AG08395 (cell line): ENCODE measurements around the gene MFSD12.
A peak's percentile ranks its signal among the peaks of the same experiment; 100 is the strongest.

Source experiments
- DNase-seq: peaks from one replicate; pipeline ENCODE4 v3.0.0; 2012; ENCODE audit warnings: mixed read lengths, low spot score

Gene MFSD12

DNA sequence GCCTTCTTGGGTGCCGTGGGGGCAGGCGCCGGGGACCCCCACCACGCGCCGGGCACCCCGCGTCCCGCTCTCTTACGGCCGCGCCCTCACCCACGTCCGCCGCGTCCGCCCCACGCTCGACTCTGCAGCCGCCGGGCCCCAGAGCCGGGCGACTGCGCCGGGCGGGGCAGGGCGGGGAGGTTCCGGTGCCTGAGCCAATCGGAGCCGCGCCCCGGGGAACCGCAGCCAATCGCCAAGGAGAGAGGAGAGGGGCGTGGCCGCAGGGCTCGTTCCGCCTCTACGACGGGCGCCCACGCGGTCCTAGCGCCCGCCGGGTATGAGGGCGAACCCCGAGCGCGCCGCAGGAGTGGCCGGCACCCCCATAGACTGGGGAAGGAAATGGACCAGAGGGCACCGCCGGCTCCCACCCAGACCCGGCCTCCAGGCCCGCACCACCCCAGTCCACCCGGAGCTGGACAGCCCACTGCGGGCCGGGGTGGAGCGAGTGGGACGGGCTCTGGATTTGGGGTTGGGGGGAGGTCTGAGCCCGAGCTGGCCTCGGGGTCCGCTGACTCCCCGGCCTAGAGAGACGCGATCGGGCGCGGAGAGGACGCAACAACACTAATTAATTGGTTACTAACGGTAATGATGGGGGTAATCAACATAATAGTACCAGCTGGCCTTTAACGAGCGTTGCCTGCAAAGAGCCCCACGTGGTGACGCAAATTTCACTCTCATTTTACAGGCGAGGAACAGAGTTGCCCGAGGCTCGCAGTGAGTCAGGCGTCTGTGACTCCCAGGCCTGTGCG lies at the start of gene MFSD12:
Gene MFSD12 (minus strand): TSS at position 126 of the 788 bp plus-strand sequence. CDS start 183 bp downstream, outside the sequence.
- peak; percentile 100 for DNase-seq

DNA sequence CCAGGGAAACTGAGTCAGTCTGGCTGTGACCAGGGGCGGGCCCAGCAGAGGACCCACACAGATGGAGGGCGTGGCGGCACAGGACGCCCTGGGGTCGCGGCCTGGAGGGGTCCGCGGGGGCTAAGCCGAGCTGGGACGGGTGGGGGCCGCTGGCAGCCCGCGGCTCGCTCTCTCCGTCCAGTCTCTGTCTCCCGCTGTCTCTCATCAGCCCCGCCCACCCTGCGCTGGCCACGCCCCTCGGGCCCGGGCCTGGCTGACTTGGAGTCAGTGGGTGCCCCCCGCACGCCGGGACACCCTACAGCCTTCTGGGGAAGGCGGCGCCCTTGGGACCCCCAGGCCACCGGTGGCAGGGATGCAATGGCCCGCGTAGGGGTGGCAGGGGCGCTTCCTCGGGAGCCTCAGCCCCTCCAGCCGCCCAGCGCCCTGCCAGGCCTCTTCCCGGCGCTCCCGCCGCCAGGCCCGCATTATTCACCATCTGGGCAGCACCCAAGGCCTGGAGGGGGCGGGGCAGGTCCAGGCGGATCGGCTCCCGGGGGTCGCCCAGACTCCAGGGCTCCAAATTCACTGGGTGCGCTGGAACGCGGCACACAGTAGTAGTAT lies 49.4 kb upstream of the MFSD12 start, which contains the start of gene TBXA2R:
Gene TBXA2R (minus strand): TSS at position 186 of the 600 bp plus-strand sequence. CDS start 6,241 bp downstream, outside the sequence.
- DNase-seq, result peak; percentile 94

DNA sequence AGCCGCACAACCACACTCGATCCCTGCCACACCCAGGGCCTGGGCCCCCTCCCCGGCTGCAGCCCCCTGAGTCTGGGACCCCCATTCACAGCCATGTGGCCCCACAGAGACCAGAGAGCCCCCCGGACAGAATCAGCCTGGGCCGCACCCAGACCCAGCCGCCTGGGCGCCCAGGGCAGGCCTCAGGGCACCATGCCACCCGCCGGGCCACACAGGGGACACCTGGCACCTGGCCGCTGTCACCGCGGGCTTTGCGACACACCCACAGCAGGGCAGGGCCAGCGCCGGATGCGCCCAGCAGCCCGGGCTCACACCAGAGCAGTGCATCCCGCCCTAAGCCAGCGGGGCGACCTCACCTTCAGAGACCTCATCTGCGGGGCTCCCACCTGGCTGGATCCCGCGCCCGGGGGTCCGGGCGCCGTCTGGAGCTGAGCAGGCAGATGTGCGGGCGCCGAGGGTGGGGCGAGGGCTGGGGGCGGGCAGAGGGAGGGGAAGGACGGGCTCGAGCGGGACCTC lies 48.8 kb upstream of the MFSD12 start:
- DNase-seq, result peak; percentile 35

DNA sequence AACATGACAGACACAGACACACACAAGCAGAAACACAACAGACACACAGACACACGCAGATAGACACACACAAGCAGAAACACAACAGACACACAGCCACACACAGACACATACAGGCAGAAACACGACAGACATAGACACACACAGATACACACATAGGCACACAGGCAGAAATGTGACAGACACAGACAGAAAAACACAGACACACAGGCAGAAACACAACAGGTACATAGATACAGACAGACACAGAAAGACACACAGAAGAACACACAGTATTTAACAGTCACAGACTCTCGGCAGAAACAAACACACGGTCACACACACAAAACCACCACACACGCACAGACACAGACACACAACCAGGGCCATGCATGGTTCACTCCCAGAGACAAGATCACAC lies 48.4 kb upstream of the MFSD12 start:
- DNase-seq, result no peak

DNA sequence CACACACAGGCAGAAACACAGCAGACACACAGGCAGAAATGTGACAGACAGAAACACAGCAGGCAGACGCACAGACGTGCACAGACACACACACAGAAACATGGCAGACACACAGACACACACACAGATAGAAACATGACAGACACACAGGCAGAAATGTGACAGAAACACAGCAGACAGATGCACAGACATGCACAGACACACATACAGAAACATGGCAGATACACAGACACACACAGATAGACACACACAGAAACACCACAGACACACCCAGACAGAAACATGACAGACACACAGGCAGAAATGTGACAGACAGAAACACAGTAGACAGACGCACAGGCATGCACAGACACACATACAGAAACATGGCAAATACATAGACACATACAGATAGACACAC lies 48.0 kb upstream of the MFSD12 start:
- no peak for DNase-seq

DNA sequence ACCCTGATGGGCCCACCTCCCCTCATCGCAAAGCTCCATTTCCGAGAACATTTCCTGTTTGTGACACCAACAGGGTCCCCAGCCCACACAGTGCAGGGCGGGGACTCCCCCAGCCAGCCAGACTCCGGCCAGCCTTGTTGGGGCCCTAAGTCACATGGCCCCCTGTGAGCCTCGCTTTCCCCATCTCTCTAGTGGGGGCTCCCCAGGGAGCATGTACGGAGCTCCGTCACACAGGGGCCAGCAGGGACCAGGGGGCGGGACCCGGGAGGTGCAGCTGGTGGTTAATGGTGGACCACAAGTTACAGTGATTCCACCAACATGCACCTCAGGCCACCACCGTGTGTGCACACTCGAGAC lies 47.6 kb upstream of the MFSD12 start:
- no peak for DNase-seq

DNA sequence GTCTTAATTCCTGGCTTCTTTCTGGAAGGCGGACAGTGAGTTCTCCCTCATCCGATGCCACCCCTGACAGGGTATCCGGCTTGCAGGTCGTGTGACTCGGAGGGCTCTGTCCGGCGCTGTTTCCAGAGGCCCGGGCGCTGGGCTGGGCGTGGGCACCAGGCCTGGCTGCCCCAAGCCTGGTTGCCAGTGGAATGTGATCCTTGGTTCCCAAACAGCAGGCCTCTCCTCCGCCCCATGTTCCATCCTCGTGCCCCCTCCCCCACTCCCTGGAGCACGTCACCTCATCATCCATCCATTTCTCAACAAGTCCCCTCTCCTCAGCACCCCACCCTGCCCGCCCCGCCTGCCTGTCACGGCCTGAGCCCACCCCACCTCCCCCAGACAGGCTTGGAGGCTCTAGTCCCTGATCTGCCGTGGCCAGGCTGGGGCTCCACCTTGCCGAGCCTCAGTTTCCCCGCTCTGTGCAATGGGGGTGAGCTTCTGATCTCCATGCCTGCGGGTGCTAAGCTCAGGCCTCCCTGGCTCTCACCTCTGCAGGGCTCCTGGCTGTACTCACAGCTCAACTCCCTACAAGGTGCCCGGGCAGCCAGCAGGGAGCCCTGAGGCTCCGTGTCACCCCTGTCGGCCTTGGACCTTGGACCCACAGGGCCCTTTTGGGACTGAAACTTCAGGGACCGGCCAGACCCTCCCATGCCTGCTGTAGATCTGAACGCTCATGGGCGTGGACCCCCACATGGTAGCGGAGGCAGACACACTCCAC lies 47.0 kb upstream of the MFSD12 start:
- DNase-seq, result no peak

DNA sequence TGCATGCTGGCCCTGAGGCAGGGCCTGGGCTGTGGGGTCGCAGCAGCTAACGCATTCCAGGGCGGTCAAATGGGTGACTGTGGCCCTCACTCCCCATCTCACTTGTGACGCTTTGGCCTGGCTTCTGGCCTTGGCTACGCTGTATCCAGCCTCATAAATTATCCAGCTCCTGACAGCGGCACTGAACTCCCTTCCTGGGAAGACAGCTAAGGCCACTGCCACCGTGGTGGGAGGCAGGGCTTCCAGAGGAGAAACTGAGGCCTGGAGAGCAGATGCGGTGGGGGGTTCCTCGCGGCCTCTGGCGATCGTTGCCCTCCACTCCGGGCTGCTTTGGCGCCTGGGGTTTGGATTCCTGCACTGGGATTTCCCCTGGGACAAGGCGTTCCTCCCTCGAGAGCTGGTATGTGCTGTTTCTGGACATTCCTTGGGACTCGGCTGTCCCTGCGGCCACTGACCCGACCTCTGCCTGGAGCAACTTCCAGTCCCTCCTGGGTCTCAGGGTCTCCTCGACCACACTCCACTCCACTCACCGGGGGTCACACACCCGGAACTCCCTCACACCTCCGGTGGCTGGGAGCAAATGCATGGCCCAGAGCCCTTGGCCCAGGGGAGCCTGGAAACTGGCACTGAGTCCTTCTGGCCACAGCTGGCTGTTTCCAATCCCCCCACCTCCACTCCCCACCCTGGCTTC lies 45.9 kb upstream of the MFSD12 start:
- DNase-seq, result no peak

DNA sequence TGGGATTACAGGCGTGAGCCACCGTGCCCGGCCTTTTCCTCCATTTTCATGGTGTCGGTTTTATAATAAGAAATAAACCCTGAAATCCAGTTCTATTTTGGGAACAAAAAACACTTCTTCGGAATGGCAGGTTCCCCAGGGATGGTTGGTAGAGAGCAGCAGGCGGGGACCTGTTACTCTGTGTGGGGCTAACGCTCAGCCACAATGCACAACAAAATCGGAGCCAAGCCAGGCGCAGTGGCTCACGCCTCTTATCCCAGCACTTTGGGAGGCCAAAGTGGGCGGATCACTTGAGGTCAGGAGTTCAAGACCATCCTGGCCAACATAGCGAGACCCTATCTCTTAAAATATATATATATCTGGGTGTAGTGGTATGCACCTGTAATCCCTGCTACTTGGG lies 43.6 kb upstream of the MFSD12 start:
- no peak for DNase-seq

DNA sequence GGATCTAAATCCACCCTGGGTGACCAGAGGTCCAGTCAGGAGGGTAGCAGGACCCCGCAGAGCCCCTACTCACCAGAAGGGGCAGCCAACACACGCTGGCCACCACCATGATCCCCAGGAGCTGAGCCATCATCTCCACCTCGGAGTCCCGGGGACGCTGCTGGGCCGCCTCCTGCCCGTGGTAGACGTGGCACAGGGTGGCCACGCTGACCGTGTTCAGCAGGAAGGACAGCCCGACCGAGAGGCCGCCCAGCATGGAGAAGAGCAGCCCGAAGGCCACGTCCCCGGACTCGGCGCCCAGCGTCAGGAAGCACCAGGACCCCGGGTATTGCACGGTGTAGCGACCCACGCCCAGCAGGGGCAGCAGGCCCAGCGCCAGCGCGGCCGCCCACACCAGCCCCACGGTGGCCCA lies 42.4 kb upstream of the MFSD12 start:
- DNase-seq, result no peak

DNA sequence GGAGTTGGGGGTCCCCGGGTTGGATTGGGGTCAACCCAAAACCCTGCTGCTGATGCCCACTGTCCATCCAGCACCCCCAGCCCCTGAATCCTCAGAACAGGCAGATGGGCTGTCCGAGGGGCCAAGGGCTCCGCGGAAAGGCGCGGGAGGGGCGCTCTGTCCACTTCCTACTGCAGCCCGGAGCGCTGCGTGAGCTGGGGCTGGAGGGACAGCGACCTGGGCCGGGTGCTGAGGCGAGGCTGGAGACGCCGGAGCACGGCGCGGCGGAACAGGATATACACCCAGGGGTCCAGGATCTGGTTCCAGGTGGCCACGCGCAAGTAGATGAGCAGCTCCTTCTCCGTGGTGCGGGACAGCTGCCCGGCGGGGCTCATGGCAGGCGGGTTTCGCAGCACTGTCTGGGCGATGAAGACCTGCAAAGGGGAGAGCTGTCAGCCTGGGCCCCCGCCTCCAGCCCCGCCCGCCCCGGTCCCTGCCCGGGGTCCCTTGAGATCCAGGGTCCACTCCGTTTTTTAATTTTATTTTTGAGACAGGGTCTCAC lies 38.2 kb upstream of the MFSD12 start:
- no peak for DNase-seq

DNA sequence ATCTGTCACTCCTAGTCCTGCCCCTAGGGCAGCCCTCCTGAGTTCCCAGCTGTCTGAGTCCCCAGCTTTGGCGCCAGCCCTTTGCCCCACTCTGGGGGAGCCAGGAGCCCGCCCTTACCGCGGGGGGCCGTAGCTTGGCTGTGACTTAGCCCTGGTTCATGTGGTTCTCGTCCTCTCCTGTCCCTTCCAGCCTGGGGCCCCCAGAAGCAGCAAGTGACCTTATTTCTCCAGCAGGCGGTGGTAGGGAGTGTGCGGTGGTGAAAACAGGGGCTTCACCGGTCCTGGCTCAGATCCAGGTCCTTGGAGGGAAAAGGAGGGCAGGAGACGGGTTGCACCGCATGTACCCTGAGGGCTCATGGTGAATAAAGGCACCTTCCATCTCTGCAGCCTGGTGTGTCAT lies 35.8 kb upstream of the MFSD12 start:
- DNase-seq, result peak; percentile 3

DNA sequence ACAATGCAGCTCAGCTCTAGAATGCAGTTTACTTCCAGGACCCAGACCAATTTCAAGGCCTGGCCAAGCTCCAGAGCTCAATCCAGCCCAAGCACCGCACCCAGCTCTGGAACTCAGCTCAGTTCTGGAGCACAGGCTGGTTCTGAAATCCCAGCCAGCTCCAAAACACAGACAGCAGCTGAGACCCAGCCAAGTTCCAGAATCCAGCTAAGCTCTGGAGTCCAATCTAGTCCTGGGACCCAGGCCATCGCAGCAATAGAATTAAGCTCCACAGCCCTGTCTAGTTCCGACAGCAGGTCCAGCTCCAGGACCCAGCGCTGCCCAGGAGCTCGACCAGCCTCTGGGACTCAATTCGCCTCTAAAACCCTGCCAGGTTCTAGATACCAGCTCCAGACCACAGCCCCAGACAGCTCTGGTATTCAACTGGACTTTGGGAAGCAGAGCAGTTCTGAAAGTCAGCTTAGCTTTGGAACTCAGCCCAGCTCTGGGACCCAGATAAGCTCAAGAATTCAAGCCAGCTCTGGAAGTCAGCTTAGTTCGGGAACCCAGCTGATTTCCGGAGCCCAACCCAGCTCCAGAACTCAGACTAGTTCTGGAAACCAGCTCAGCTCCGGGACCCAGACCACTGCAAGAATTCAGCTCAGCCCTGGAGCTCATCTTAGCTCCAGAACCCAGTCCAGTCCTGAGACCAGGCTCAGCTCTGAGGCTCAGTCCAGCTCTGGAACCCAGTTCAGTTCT lies 34.7 kb upstream of the MFSD12 start:
- peak; percentile 1 for DNase-seq

DNA sequence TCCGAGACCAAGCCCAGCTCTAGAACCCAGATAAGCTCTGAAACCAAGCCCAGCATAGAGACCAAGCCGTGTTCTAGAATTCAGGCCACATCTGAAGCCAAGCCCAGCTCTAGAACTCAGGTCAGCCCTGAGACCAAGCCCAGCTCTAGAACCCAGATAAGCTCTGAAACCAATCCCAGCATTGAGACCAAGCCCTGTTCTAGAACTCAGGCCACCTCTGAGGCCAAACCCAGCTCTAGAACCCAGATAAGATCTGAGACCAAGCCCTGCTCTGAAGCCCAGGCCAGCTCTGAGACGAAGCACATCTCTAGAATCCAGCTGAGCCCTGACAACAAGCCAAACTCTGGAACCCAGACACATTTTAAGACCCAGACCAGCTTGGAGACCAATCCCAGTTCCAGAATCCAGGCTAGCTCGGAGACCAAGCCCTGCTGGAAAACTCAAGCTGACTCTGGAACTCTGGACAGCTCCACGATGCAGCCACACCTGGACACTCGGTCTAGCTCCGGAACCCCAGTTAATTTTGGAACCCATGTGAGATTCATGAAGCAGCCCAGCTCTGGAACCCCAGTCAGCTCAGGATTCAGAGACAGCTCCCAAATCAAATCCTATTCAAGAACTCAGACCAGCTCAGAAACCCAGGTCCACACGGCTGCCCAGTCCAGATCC lies 33.7 kb upstream of the MFSD12 start:
- no peak for DNase-seq

DNA sequence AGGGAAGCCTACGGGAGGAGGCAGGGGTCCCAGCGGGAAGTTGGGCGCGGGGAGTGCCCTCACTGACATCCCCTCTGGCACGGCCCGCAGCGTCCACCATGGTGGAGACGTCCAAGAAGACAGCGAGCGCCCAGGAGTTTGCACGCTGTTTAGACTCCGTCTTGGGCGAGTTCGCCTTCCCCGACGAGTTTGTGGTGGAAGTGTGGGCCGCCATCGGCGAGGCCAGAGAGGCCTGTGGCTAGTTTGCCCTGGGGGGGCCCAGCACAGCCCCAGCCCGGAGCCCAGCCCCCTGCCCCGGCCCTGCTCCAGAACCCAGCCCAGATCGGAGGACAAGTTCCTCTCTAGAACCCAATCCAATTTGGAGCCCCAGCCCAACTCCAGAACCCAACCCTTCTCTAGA lies 32.6 kb upstream of the MFSD12 start:
- no peak for DNase-seq

DNA sequence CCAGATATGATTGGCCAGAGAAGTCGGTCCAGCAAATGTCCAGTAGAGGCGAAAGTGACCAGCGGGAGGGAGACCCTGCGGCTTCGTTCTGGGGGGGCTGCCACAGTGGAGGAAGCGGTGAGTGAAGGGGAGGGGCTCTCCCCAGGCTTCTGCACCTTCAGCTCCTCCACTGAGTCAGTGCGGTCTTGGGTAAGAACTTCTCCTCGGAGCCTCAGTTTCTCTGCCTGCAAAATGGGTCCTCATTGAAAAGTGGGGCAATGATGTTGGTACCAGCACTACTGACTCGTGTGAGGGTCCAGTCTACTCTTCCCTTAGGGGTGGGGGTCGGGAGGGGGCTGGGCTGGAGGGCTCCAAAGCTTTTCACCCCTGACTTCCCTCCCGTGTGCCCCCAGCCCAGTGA lies 32.1 kb upstream of the MFSD12 start:
- no peak for DNase-seq

DNA sequence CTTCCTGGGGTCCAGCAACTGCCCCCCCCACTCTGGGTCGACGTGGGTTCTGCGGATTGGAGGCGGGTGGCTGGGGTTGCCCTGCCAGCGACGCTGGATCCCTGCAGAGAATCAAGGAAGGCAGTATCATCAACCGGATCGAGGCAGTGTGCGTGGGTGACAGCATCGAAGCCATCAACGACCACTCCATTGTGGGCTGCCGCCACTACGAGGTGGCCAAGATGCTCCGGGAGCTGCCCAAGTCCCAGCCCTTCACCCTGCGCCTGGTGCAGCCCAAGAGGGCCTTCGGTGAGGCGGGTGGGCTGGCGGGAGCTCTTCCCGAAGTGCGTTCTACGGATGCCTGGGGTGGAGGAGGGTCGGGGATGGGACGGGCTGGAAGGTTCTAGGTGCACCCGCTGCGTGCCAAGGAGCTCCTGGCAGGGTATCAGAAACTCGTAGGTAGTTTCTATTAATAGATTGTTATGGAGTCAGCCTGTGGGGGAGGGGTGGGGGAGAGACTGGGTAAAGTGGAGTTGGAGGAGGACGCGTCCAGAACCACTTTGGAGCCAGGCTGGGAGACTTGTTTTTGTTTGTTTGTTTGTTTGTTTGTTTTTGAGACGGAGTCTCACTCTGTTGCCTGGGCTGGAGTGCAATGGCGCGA lies 29.4 kb upstream of the MFSD12 start:
- DNase-seq, result no peak

DNA sequence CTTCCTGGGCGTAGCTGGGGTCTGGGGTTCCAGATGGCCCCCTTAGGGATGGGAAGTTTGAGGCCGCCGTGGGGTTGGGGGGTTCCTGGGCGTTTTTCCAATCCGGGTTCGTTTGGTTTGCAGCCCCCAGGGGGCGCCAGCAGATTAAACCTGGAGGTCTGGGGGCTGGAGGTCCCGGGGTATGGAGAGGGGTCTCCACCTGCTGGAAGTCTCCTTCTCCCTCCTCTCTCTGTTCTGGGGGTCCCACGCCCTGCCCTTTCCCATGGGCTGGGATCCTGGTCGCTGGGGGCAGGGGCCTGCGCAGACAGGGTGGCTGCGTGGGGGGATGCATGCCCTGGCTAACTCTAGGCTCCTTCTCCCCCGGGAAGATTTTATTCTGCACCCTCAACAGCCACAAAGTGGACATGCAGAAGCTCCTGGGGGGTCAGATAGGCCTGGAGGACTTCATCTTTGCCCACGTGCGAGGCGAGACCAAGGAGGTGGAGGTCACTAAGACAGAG lies 28.8 kb upstream of the MFSD12 start:
- DNase-seq, result no peak

DNA sequence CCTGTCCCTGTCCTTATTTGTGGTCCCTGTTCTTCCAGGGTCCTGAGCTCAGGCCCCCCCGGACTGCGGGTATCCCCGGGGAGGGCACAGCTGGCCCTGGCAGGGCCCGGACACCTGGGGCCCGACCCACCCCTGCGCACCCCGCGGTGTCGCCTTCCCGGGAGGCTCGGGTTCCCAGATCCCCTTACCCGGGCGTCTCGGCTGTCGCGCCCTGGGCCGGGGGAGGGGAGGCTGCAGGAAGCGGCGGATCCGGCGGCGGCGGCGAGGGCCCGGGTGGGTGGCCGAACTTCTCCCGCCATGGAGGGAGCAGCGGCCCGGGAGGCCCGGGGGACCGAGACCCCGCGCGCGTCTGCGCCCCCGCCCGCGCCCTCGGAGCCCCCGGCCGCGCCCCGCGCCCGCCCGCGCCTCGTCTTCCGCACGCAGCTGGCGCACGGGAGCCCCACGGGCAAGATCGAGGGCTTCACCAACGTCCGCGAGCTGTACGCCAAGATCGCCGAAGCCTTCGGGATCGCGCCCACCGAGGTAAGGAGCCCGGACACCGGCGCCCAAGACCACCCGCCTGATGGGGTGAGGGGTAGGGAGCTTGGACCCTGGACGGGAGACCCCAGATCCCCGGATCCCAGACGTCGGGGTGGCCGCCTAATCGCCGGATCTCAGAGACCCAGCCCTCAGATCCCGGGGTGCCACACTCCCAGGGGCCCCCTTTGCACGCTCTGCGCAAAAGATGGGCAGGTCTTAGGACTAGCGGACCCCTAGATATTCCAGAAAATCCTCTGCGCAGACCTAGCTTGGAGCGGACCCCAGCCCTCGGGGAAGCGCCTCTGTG lies 28.1 kb upstream of the MFSD12 start, which contains the start of gene GIPC3:
Gene GIPC3 (plus strand): TSS at position 178 of the 826 bp plus-strand sequence. CDS start 120 bp downstream, at position 298.
- DNase-seq, result no peak
